CD1c-positive myeloid dendritic cell (primary cell): ENCODE data around the gene OMG.
"Not testable (repeated sequence)": the region's sequence is repeated elsewhere in the genome, so short reads cannot be mapped to it uniquely, and the experiment has no call there.

Experiments used
- DNase-seq: peaks from one replicate; pipeline ENCODE4 v3.0.0-alpha.2; 2016; ENCODE audit errors: extremely low spot score

The OMG gene

GRCh38 chr17:31262923-31263322 is 34.1 kb downstream of the OMG start:
- not testable (repeated sequence) for DNase-seq

- no peak for DNase-seq
These were observed 35.4 kb downstream of the OMG start for GRCh38 chr17:31261601-31262000.

- no peak for DNase-seq
These were observed 36.9 kb downstream of the OMG start for GRCh38 chr17:31260151-31260550.

- no peak for DNase-seq
These were observed 40.1 kb downstream of the OMG start for GRCh38 chr17:31256936-31257335.

GRCh38 chr17:31254654-31255053 is 42.4 kb downstream of the OMG start:
- no peak for DNase-seq

GRCh38 chr17:31252741-31253140 is 44.3 kb downstream of the OMG start:
- DNase-seq, result no peak

GRCh38 chr17:31251970-31252328 is 45.1 kb downstream of the OMG start:
- DNase-seq, result no peak

- no peak for DNase-seq
These were observed 45.7 kb downstream of the OMG start for GRCh38 chr17:31251105-31251969.

- DNase-seq, result no peak
These were observed 46.8 kb downstream of the OMG start for GRCh38 chr17:31250229-31250628.

GRCh38 chr17:31249835-31250141 is 47.3 kb downstream of the OMG start:
- DNase-seq, result no peak

GRCh38 chr17:31248986-31249834 is 47.8 kb downstream of the OMG start:
- DNase-seq, result no peak
